K562 (cell line): ENCODE measurements around the gene C2orf76. TPM values are rescaled to one million over a fixed set of nuclear protein-coding genes. Genes with fewer than 3 reads are reported as not detected.

Source experiments
- CEBPB ChIP-seq: fragments of 450-650 bp; IDR thresholded peaks from 2 replicates; pipeline ENCODE4 v1.6.1; 2016; ENCODE audit warnings: missing genetic modification characterization, missing compliant biosample characterization
- EHMT2 ChIP-seq: fragments of 450-650 bp; IDR thresholded peaks from 2 replicates; pipeline ENCODE4 v1.6.1; 2018; ENCODE audit warnings: antibody characterized with exemption
- GTF2E2 ChIP-seq: fragments of 200-800 bp; sonication (Bioruptor generic); IDR thresholded peaks from 2 replicates; pipeline ENCODE4 v1.6.1; 2016; ENCODE audit warnings: missing genetic modification characterization, missing compliant biosample characterization
- HCFC1 ChIP-seq: IDR thresholded peaks from 2 replicates; pipeline ENCODE4 v1.6.1; 2012; ENCODE audit warnings: low read depth, low read length, improper control_type of control experiment
- MAFG ChIP-seq: fragments of 450-650 bp; conservative IDR thresholded peaks from 2 replicates; pipeline ENCODE4 v1.6.1; 2016; ENCODE audit warnings: missing genetic modification characterization, missing compliant biosample characterization
- PPARD ChIP-seq: fragments of 250-450 bp; sonication (Bioruptor Pico); IDR thresholded peaks from 2 replicates; pipeline ENCODE4 v1.8.0; 2022; ENCODE audit warnings: inconsistent platforms, mild to moderate bottlenecking, moderate library complexity
- RAD51 ChIP-seq: fragments of 450-650 bp; IDR thresholded peaks from 2 replicates; pipeline ENCODE4 v1.7.1; 2016; ENCODE audit warnings: low read depth, mild to moderate bottlenecking, borderline replicate concordance
- RBM39 ChIP-seq: fragments of 200-400 bp; formaldehyde crosslinking; optimal IDR thresholded peaks from 2 replicates; pipeline ENCODE3; 2018; ENCODE audit warnings: low read depth, low read length
- SMAD1 ChIP-seq: fragments of 150-350 bp; IDR thresholded peaks from 2 replicates; pipeline ENCODE4 v1.6.1; 2014; ENCODE audit warnings: low read length, low read depth; ENCODE audit not compliant: partially characterized antibody
- SREBF1 ChIP-seq: fragments of 150-350 bp; IDR thresholded peaks from 2 replicates; pipeline ENCODE4 v1.6.1; 2014; ENCODE audit warnings: antibody characterized with exemption, low read depth, low read length, borderline replicate concordance
- SRSF3 ChIP-seq: fragments of 200-400 bp; formaldehyde crosslinking; IDR thresholded peaks from 2 replicates; pipeline ENCODE4 v1.6.1; 2016; ENCODE audit warnings: mild to moderate bottlenecking, low read length, moderate library complexity; ENCODE audit not compliant: insufficient read depth
- TAF15 ChIP-seq: fragments of 200-400 bp; formaldehyde crosslinking; IDR thresholded peaks from 2 replicates; pipeline ENCODE4 v1.6.1; 2017; ENCODE audit warnings: mild to moderate bottlenecking, low read depth, low read length, moderate library complexity
- ZNF121 ChIP-seq: sonication (generic); formaldehyde crosslinking; conservative IDR thresholded peaks from 2 replicates; pipeline ENCODE4 v1.8.0; 2022; ENCODE audit warnings: missing genetic modification reagents
- ZNF507 ChIP-seq: conservative IDR thresholded peaks from 2 replicates; pipeline ENCODE4 v1.6.1; 2017; ENCODE audit warnings: missing genetic modification characterization, missing compliant biosample characterization
- polyA plus RNA-seq, 8 experiments: library from polyadenylated mRNA; depleted of rRNA in 4 of 8; stranded (reverse) in 5 of 8; unstranded in 3 of 8; fragments of >200 nt; fragmentation: Nextera tagmentation in 2 of 8; fragmentation: Illumina TruSeq in 1 of 8; extraction: Ambion mirVana in 2 of 8; extraction: Trizol in 1 of 8; gene quantifications; 2 replicates each; pipeline versions ENCODE4 v1.2.1 to v1.2.3, GENCODE V29; 2011 to 2014; ENCODE audit warnings: inconsistent platforms in 1 of 8, missing spikeins in 1 of 8
- total RNA-seq, 7 experiments: library from RNA; depleted of rRNA in 6 of 7; stranded (reverse); fragments of >200 nt in 6 of 7; fragmentation: Illumina TruSeq in 2 of 7; extraction: Trizol in 2 of 7; gene quantifications; 2 replicates each; pipeline versions ENCODE4 v1.2.1 to v1.2.3, GENCODE V29; 2011 to 2021; ENCODE audit warnings: low replicate concordance in 1 of 7
- TF ChIP-seq, protein P1 (sequence below): sonication (generic); formaldehyde crosslinking; IDR thresholded peaks from 2 replicates; pipeline ENCODE4 v1.5.0; 2020; ENCODE audit warnings: missing genetic modification reagents

C2orf76 gene
- total and polyA plus RNA-seq, 9 of the 15 experiments (the other 6 are each of a cell fraction or from before 2014, with no cell fraction given) = 4.8 to 26.2 (median 14.5) TPM

- TF ChIP-seq, protein P1, sequence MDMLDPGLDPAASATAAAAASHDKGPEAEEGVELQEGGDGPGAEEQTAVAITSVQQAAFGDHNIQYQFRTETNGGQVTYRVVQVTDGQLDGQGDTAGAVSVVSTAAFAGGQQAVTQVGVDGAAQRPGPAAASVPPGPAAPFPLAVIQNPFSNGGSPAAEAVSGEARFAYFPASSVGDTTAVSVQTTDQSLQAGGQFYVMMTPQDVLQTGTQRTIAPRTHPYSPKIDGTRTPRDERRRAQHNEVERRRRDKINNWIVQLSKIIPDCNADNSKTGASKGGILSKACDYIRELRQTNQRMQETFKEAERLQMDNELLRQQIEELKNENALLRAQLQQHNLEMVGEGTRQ (CRISPR knock-in tag) = peak; percentile 86
- TF ChIP-seq SREBF1 (no peak), EHMT2 (no peak), SMAD1 (no peak), GTF2E2 (tag) (peak; percentile 47; the same call in 1 of the 2 replicates), PPARD (CRISPR knock-in tag) (peak; percentile 79), ZNF507 (tag) (peak; percentile 30; the same call in 1 of the 2 replicates), TAF15 (no peak), SRSF3 (no peak), RAD51 (peak; percentile 72; the same call in 1 of the 2 replicates), CEBPB (peak; percentile 41; the same call in 1 of the 2 replicates), RBM39 (no peak), ZNF121 (CRISPR knock-in tag) (no peak), MAFG (tag) (no peak), HCFC1 (no peak)
- TF ChIP-seq, all 486 proteins: peak for 156
Measured at GRCh38 chr2:119338826-119339561, 27.6 kb downstream of the C2orf76 start (continued).
